ENCODE measurements around the gene MCCD1. TPM values are rescaled to one million over a fixed set of nuclear protein-coding genes. Genes with fewer than 3 reads are reported as not detected.

The MCCD1 gene
- total RNA-seq, 4 donors from 2014 or later = not detected

GRCh38 chr6:31576897-31577578 is 48.3 kb downstream of the MCCD1 start:
- no peak overlapping the region for H3K4me3 ChIP-seq
- no peaks in the 10 kb centered on the region for H3K36me3 ChIP-seq
- no peak overlapping the region for H3K27ac ChIP-seq
- no peak for DNase-seq (ENCODE audit: low spot score in 2 of 2)
- H3K9me3 ChIP-seq = no peaks in the 10 kb centered on the region
- H3K27me3 ChIP-seq = peaks cover 3% of the 10 kb centered on the region
- no peak for TF ChIP-seq POLR2A (IDR thresholded peaks at IDR 0.05)
- no peak for TF ChIP-seq CTCF (IDR thresholded peaks at IDR 0.05)
- TF ChIP-seq EP300 (IDR thresholded peaks at IDR 0.05) = no peak
- no peak for TF ChIP-seq POLR2AphosphoS5 (IDR thresholded peaks at IDR 0.05)
- WGBS = 76% methylated on average over 19 of the region's 19 CpGs
- peaks cover 17% of the 10 kb centered on the region for H3K4me1 ChIP-seq

GRCh38 chr6:31577579-31577966 is 48.8 kb downstream of the MCCD1 start:
- WGBS = 78% methylated on average over 3 of the region's 3 CpGs
- Histone ChIP-seq H3K4me3 (no peak overlapping the region), H3K9me3 (no peaks in the 10 kb centered on the region), H3K27ac (no peak overlapping the region), H3K27me3 (no peaks in the 10 kb centered on the region), H3K4me1 (peaks cover 17% of the 10 kb centered on the region), H3K36me3 (no peaks in the 10 kb centered on the region)
- TF ChIP-seq CTCF (IDR thresholded peaks at IDR 0.05) (no peak), POLR2AphosphoS5 (IDR thresholded peaks at IDR 0.05) (no peak), POLR2A (IDR thresholded peaks at IDR 0.05) (no peak), EP300 (IDR thresholded peaks at IDR 0.05) (no peak)
- DNase-seq (ENCODE audit: low spot score in 2 of 2) = no peak

- TF ChIP-seq POLR2A (IDR thresholded peaks at IDR 0.05) (no peak), EP300 (IDR thresholded peaks at IDR 0.05) (no peak), CTCF (IDR thresholded peaks at IDR 0.05) (no peak)
- Histone ChIP-seq H3K27ac (no peak overlapping the region), H3K27me3 (no peaks in the 10 kb centered on the region), H3K4me3 (no peak overlapping the region), H3K9me3 (no peaks in the 10 kb centered on the region), H3K4me1 (peaks cover 17% of the 10 kb centered on the region), H3K36me3 (no peaks in the 10 kb centered on the region)
- WGBS = 78% methylated on average over 11 of the region's 12 CpGs
- DNase-seq (ENCODE audit: low spot score in 2 of 2) = no peak
Measured at GRCh38 chr6:31578184-31579118, 49.7 kb downstream of the MCCD1 start.

GRCh38 chr6:31579119-31579505 is 50.4 kb downstream of the MCCD1 start:
- no peak for DNase-seq (ENCODE audit: low spot score in 2 of 2)
- peaks cover 17% of the 10 kb centered on the region for H3K4me1 ChIP-seq
- WGBS = 93% methylated on average over 3 of the region's 3 CpGs
- H3K4me3 ChIP-seq = no peak overlapping the region
- H3K27ac ChIP-seq = no peak overlapping the region
- H3K36me3 ChIP-seq = no peaks in the 10 kb centered on the region
- TF ChIP-seq EP300 (IDR thresholded peaks at IDR 0.05) = no peak
- TF ChIP-seq POLR2AphosphoS5 (IDR thresholded peaks at IDR 0.05) = no peak
- TF ChIP-seq POLR2A (IDR thresholded peaks at IDR 0.05) = no peak
- no peak for TF ChIP-seq CTCF (IDR thresholded peaks at IDR 0.05)
- no peaks in the 10 kb centered on the region for H3K27me3 ChIP-seq
- no peaks in the 10 kb centered on the region for H3K9me3 ChIP-seq

Other genes starting within 250 kb of the MCCD1 start
- 1,000 to 10,000 TPM in 3 of 4 donors, 100 to 1,000 TPM in 1; 995 to 1,612 (median 1,279) TPM for gene HLA-B, start 171.8 kb upstream of the MCCD1 start, total RNA-seq
- 10 to 100 TPM in 3 of 4 donors, 1 to 10 TPM in 1; 7.1 to 16.4 (median 15.2) TPM for gene MICA, start 125.4 kb upstream of the MCCD1 start, total RNA-seq
- 1 to 10 TPM in 3 of 4 donors, under 1 TPM in 1; 0.26 to 2.4 (median 2.1) TPM for gene MICB, start 30.8 kb upstream of the MCCD1 start, total RNA-seq
- 100 to 1,000 TPM; 254 to 449 (median 281) TPM for gene DDX39B, start 13.0 kb downstream of the MCCD1 start, total RNA-seq
- gene ATP6V1G2, start 17.6 kb downstream of the MCCD1 start, total RNA-seq = 1 to 10 TPM in 2 of 4 donors, under 1 TPM in 1, not detected in 1; 0.64 to 1.6 (median 1.4) TPM
- gene NFKBIL1, start 18.6 kb downstream of the MCCD1 start, total RNA-seq = 10 to 100 TPM; 23.6 to 29.5 (median 25.7) TPM
- gene LTA, start 43.3 kb downstream of the MCCD1 start, total RNA-seq = under 1 TPM in 1 of 4 donors, not detected in 3; 0.47 TPM
- gene TNF, start 46.6 kb downstream of the MCCD1 start, total RNA-seq = 1 to 10 TPM; 1.0 to 6.4 (median 3.3) TPM
- not detected for gene LTB, start 53.5 kb downstream of the MCCD1 start, total RNA-seq
- 10 to 100 TPM in 1 of 4 donors, 1 to 10 TPM in 3; 3.7 to 72.9 (median 6.7) TPM for gene LST1, start 57.3 kb downstream of the MCCD1 start, total RNA-seq
- not detected for gene NCR3, start 64.0 kb downstream of the MCCD1 start, total RNA-seq
- 10 to 100 TPM in 1 of 4 donors, 1 to 10 TPM in 3; 2.6 to 16.3 (median 5.8) TPM for gene AIF1, start 86.3 kb downstream of the MCCD1 start, total RNA-seq
- 100 to 1,000 TPM; 100 to 163 (median 113) TPM for gene PRRC2A, start 91.8 kb downstream of the MCCD1 start, total RNA-seq
- 100 to 1,000 TPM; 239 to 360 (median 309) TPM for gene BAG6, start 123.7 kb downstream of the MCCD1 start, total RNA-seq
- 1 to 10 TPM; 2.8 to 8.3 (median 6.1) TPM for gene APOM, start 126.9 kb downstream of the MCCD1 start, total RNA-seq
- gene C6orf47, start 131.8 kb downstream of the MCCD1 start, total RNA-seq = 10 to 100 TPM; 31.6 to 41.0 (median 38.1) TPM
- 10 to 100 TPM; 15.0 to 22.6 (median 20.1) TPM for gene GPANK1, start 136.0 kb downstream of the MCCD1 start, total RNA-seq
- 100 to 1,000 TPM; 381 to 429 (median 403) TPM for gene CSNK2B, start 137.1 kb downstream of the MCCD1 start, total RNA-seq
- 10 to 100 TPM; 11.4 to 63.7 (median 13.9) TPM for gene LY6G5B, start 141.0 kb downstream of the MCCD1 start, total RNA-seq
- 1 to 10 TPM in 1 of 4 donors, under 1 TPM in 1, not detected in 2; 0.73 to 5.1 TPM for gene LY6G5C, start 152.1 kb downstream of the MCCD1 start, total RNA-seq
- 10 to 100 TPM; 49.4 to 68.2 (median 57.3) TPM for gene ABHD16A, start 174.4 kb downstream of the MCCD1 start, total RNA-seq
- not detected for gene LY6G6F, start 177.9 kb downstream of the MCCD1 start, total RNA-seq
- 10 to 100 TPM in 1 of 4 donors, 1 to 10 TPM in 1, not detected in 2; 5.5 to 30.8 TPM for gene LY6G6D, start 186.4 kb downstream of the MCCD1 start, total RNA-seq
- gene LY6G6C, start 192.8 kb downstream of the MCCD1 start, total RNA-seq = 100 to 1,000 TPM in 3 of 4 donors, 10 to 100 TPM in 1; 80.0 to 376 (median 338) TPM
- 1 to 10 TPM; 1.6 to 4.6 (median 4.5) TPM for gene MPIG6B, start 194.4 kb downstream of the MCCD1 start, total RNA-seq
- gene DDAH2, start 200.3 kb downstream of the MCCD1 start, total RNA-seq = 10 to 100 TPM; 66.8 to 84.2 (median 68.3) TPM
- 100 to 1,000 TPM; 239 to 420 (median 333) TPM for gene CLIC1, start 207.6 kb downstream of the MCCD1 start, total RNA-seq
- gene MSH5, start 211.0 kb downstream of the MCCD1 start, total RNA-seq = 10 to 100 TPM; 12.6 to 60.1 (median 17.2) TPM
- gene SAPCD1, start 233.7 kb downstream of the MCCD1 start, total RNA-seq = 10 to 100 TPM in 3 of 4 donors, 1 to 10 TPM in 1; 9.3 to 42.2 (median 20.3) TPM
- 1 to 10 TPM; 1.3 to 3.3 (median 2.3) TPM for gene VWA7, start 248.4 kb downstream of the MCCD1 start, total RNA-seq

Data from suprapubic skin (tissue), 4 donors.